ENCODE data around the gene FAXDC2.

FAXDC2 gene

GRCh38 chr5:154850255-154851062 lies at the start of gene FAXDC2:
TSS of gene FAXDC2 (minus strand) at chr5:154850603. CDS start at chr5:154838178, 12,425 bp downstream.
- Mint-ChIP-seq H3K27ac (peak within 1 kb of the TSS in 1 of 2 donors; percentile 54), H3K4me1 (peaks cover 16% of the 10 kb centered on the region), H3K4me3 (no peak within 1 kb of the TSS), H3K9me3 (no peaks in the 10 kb centered on the region), H3K27me3 (no peaks in the 10 kb centered on the region)
- ATAC-seq, result peak; percentile 23
- DNase-seq, result no peak

GRCh38 chr5:154900066-154900465 lies 49.7 kb upstream of the FAXDC2 start:
- no peaks in the 10 kb centered on the region for H3K9me3 Mint-ChIP-seq
- no peaks in the 10 kb centered on the region for H3K4me1 Mint-ChIP-seq
- no peaks in the 10 kb centered on the region for H3K27me3 Mint-ChIP-seq
- DNase-seq, result no peak
- no peak for ATAC-seq
- no peak overlapping the region for H3K27ac Mint-ChIP-seq
- no peak overlapping the region for H3K4me3 Mint-ChIP-seq

- no peak for DNase-seq
- Mint-ChIP-seq H3K4me1 (no peaks in the 10 kb centered on the region), H3K27me3 (no peaks in the 10 kb centered on the region), H3K9me3 (no peaks in the 10 kb centered on the region), H3K27ac (no peak overlapping the region), H3K4me3 (no peak overlapping the region)
- ATAC-seq, result no peak
Observed at GRCh38 chr5:154899151-154899816, 48.9 kb upstream of the FAXDC2 start.

GRCh38 chr5:154898210-154898609 lies 47.8 kb upstream of the FAXDC2 start:
- Mint-ChIP-seq H3K4me3 (no peak overlapping the region), H3K9me3 (no peaks in the 10 kb centered on the region), H3K27ac (no peak overlapping the region), H3K27me3 (no peaks in the 10 kb centered on the region), H3K4me1 (no peaks in the 10 kb centered on the region)
- no peak for ATAC-seq
- no peak for DNase-seq

GRCh38 chr5:154896562-154897165 lies 46.3 kb upstream of the FAXDC2 start:
- Mint-ChIP-seq H3K27ac (no peak overlapping the region), H3K4me1 (no peaks in the 10 kb centered on the region), H3K27me3 (no peaks in the 10 kb centered on the region), H3K4me3 (no peak overlapping the region), H3K9me3 (no peaks in the 10 kb centered on the region)
- DNase-seq (no peak), ATAC-seq (no peak)

- no peak overlapping the region for H3K27ac Mint-ChIP-seq
- H3K27me3 Mint-ChIP-seq, result no peaks in the 10 kb centered on the region
- no peaks in the 10 kb centered on the region for H3K4me1 Mint-ChIP-seq
- no peaks in the 10 kb centered on the region for H3K9me3 Mint-ChIP-seq
- H3K4me3 Mint-ChIP-seq, result no peak overlapping the region
- ATAC-seq (no peak), DNase-seq (no peak)
Observed at GRCh38 chr5:154895606-154896561, 45.5 kb upstream of the FAXDC2 start.

- DNase-seq (no peak), ATAC-seq (no peak)
- Mint-ChIP-seq H3K4me3 (no peak overlapping the region), H3K4me1 (no peaks in the 10 kb centered on the region), H3K9me3 (peaks cover under 1% of the 10 kb centered on the region in 2 donors), H3K27me3 (no peaks in the 10 kb centered on the region), H3K27ac (peak overlapping the region in 1 of 2 donors; percentile 54)
Observed at GRCh38 chr5:154893381-154893780, 43.0 kb upstream of the FAXDC2 start.

GRCh38 chr5:154892369-154892771 lies 42.0 kb upstream of the FAXDC2 start:
- DNase-seq (no peak), ATAC-seq (no peak)
- Mint-ChIP-seq H3K27ac (no peak overlapping the region), H3K27me3 (no peaks in the 10 kb centered on the region), H3K4me3 (no peak overlapping the region), H3K9me3 (peaks cover 8% of the 10 kb centered on the region in 2 donors), H3K4me1 (no peaks in the 10 kb centered on the region)

GRCh38 chr5:154885439-154885838 lies 35.0 kb upstream of the FAXDC2 start:
- Mint-ChIP-seq H3K9me3 (peaks cover 33 to 49% of the 10 kb centered on the region in 2 donors), H3K27me3 (no peaks in the 10 kb centered on the region), H3K4me3 (no peak overlapping the region), H3K4me1 (no peaks in the 10 kb centered on the region), H3K27ac (no peak overlapping the region)
- DNase-seq (no peak), ATAC-seq (no peak)

GRCh38 chr5:154884424-154884823 lies 34.0 kb upstream of the FAXDC2 start:
- Mint-ChIP-seq H3K27ac (no peak overlapping the region), H3K9me3 (peaks cover 41 to 58% of the 10 kb centered on the region in 2 donors), H3K4me1 (no peaks in the 10 kb centered on the region), H3K4me3 (no peak overlapping the region), H3K27me3 (no peaks in the 10 kb centered on the region)
- ATAC-seq (no peak), DNase-seq (no peak)

- no peaks in the 10 kb centered on the region for H3K4me1 Mint-ChIP-seq
- DNase-seq (no peak), ATAC-seq (no peak)
- H3K9me3 Mint-ChIP-seq, result peaks cover 42 to 56% of the 10 kb centered on the region in 2 donors
- H3K27ac Mint-ChIP-seq, result peak overlapping the region in 1 of 2 donors; percentile 51
- H3K27me3 Mint-ChIP-seq, result no peaks in the 10 kb centered on the region
- no peak overlapping the region for H3K4me3 Mint-ChIP-seq
Observed at GRCh38 chr5:154881986-154882385, 31.6 kb upstream of the FAXDC2 start.

- Mint-ChIP-seq H3K9me3 (peaks cover 26 to 27% of the 10 kb centered on the region in 2 donors), H3K27ac (peak overlapping the region in 1 of 2 donors; percentile 44), H3K4me3 (no peak overlapping the region), H3K4me1 (no peaks in the 10 kb centered on the region), H3K27me3 (no peaks in the 10 kb centered on the region)
- no peak for DNase-seq
- no peak for ATAC-seq
Observed at GRCh38 chr5:154878642-154879335, 28.4 kb upstream of the FAXDC2 start.

GRCh38 chr5:154873791-154874331 lies 23.5 kb upstream of the FAXDC2 start:
- DNase-seq (no peak), ATAC-seq (no peak)
- Mint-ChIP-seq H3K9me3 (peaks cover 4 to 10% of the 10 kb centered on the region in 2 donors), H3K27ac (peak overlapping the region in 1 of 2 donors; percentile 8), H3K4me3 (no peak overlapping the region), H3K4me1 (no peaks in the 10 kb centered on the region), H3K27me3 (no peaks in the 10 kb centered on the region)

- H3K4me1 Mint-ChIP-seq, result peaks cover 12% of the 10 kb centered on the region
- no peak overlapping the region for H3K4me3 Mint-ChIP-seq
- no peaks in the 10 kb centered on the region for H3K27me3 Mint-ChIP-seq
- ATAC-seq, result no peak
- no peak for DNase-seq
- H3K27ac Mint-ChIP-seq, result no peak overlapping the region
- H3K9me3 Mint-ChIP-seq, result no peaks in the 10 kb centered on the region
Observed at GRCh38 chr5:154871734-154872133, 21.3 kb upstream of the FAXDC2 start.
